ENCODE measurements around the gene RPS15A. TPM values are rescaled to one million over a fixed set of nuclear protein-coding genes. Genes with fewer than 3 reads are reported as not detected.

RPS15A gene
- total RNA-seq, 1 donor from 2014 or later = 784 TPM

DNA sequence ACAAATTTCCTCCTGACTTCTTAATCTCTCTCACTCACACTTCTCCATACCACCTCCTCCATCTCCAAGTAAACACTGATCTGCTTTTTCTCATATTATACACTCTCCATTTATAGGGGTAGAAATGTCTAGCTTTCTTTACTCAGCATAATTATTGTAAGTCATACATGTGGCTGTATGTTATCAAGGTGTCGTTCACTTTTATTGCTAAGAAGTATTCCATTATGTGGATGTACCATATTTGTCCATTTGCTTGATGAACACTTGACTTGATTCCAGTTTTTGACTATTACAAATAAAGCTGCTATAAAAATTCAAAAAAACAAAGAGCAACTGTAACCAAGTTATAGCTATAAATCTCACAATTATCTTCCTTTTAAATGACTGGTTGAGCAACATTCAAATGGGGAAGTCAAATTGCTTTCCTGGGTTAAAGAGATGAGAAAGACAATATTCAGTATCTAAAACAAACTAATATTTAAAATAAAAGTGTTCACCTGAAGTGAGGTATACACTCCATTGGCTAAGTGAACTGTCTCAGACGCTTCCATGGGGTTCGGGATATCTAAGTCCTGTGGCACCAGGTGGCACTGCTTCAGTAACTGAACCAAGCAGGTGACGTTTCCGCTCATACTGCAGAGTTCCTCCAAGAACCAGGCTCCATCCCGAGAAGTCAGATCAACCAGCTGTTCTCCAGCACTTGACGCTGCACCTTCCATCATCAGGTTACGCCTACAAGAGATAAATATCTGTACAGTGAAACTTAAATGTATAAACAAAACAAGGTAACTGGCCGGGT is 43.8 kb upstream of the RPS15A start:
- Mint-ChIP-seq H3K4me3 (ENCODE audit: unreplicated experiment) (no peak overlapping the region), H3K36me3 (ENCODE audit: unreplicated experiment) (peaks cover 4% of the 10 kb centered on the region), H3K27ac (ENCODE audit: unreplicated experiment) (no peak overlapping the region), H3K9me3 (ENCODE audit: unreplicated experiment) (no peaks in the 10 kb centered on the region), H3K4me1 (ENCODE audit: low read depth, unreplicated experiment) (no peaks in the 10 kb centered on the region), H3K27me3 (ENCODE audit: unreplicated experiment) (no peaks in the 10 kb centered on the region)
- TF ChIP-seq, protein P1, sequence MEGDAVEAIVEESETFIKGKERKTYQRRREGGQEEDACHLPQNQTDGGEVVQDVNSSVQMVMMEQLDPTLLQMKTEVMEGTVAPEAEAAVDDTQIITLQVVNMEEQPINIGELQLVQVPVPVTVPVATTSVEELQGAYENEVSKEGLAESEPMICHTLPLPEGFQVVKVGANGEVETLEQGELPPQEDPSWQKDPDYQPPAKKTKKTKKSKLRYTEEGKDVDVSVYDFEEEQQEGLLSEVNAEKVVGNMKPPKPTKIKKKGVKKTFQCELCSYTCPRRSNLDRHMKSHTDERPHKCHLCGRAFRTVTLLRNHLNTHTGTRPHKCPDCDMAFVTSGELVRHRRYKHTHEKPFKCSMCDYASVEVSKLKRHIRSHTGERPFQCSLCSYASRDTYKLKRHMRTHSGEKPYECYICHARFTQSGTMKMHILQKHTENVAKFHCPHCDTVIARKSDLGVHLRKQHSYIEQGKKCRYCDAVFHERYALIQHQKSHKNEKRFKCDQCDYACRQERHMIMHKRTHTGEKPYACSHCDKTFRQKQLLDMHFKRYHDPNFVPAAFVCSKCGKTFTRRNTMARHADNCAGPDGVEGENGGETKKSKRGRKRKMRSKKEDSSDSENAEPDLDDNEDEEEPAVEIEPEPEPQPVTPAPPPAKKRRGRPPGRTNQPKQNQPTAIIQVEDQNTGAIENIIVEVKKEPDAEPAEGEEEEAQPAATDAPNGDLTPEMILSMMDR (IDR thresholded peaks at IDR 0.05; ENCODE audit: partially characterized antibody, unreplicated experiment) = no peak
- DNase-seq = no peak

DNA sequence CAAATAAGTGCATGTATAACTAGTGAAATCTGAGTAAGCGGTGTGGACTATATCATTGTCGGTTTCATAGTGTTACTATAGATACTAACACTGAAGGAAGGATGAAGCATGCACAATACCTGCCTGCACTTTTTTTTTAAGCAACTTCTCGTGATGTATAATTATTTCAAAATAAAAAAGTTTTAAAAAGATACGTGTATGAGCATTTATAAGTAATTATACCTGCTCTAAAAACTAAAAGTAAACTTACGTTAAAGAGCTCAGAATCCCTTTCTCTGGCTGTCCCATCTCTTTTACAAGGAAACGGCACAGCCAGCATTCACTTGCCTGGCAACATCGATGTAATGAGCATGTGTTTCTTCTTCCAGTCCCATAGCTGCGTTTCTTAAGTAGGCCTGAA is 42.5 kb upstream of the RPS15A start:
- no peak for DNase-seq
- no peak overlapping the region for H3K4me3 Mint-ChIP-seq (ENCODE audit: unreplicated experiment)
- TF ChIP-seq, protein P1 (IDR thresholded peaks at IDR 0.05; ENCODE audit: partially characterized antibody, unreplicated experiment) = no peak
- no peaks in the 10 kb centered on the region for H3K4me1 Mint-ChIP-seq (ENCODE audit: low read depth, unreplicated experiment)
- H3K27me3 Mint-ChIP-seq (ENCODE audit: unreplicated experiment) = no peaks in the 10 kb centered on the region
- H3K27ac Mint-ChIP-seq (ENCODE audit: unreplicated experiment) = no peak overlapping the region
- peaks cover 4% of the 10 kb centered on the region for H3K36me3 Mint-ChIP-seq (ENCODE audit: unreplicated experiment)
- no peaks in the 10 kb centered on the region for H3K9me3 Mint-ChIP-seq (ENCODE audit: unreplicated experiment)

DNA sequence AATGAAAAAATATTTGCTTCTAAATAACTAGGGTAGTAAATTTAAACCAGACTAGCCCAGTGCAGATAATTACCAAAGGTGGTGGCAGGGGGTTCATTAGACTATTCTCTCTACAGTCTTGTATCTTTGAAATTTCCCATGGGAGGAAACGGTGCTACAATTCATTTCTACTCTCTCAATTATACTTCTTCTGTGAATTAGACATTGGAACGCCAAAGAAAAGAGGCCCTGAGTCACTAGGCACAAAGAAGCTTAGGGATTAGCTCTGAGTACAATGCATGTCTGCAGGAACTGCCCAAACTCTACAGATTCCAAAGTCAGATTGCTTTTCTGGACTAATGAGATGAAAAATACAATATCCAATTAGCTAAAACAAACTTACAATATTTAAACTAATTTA is 41.9 kb upstream of the RPS15A start:
- Mint-ChIP-seq H3K9me3 (ENCODE audit: unreplicated experiment) (no peaks in the 10 kb centered on the region), H3K36me3 (ENCODE audit: unreplicated experiment) (peaks cover 4% of the 10 kb centered on the region), H3K27ac (ENCODE audit: unreplicated experiment) (no peak overlapping the region), H3K27me3 (ENCODE audit: unreplicated experiment) (no peaks in the 10 kb centered on the region), H3K4me1 (ENCODE audit: low read depth, unreplicated experiment) (no peaks in the 10 kb centered on the region), H3K4me3 (ENCODE audit: unreplicated experiment) (no peak overlapping the region)
- TF ChIP-seq, protein P1 (IDR thresholded peaks at IDR 0.05; ENCODE audit: partially characterized antibody, unreplicated experiment) = no peak
- no peak for DNase-seq

DNA sequence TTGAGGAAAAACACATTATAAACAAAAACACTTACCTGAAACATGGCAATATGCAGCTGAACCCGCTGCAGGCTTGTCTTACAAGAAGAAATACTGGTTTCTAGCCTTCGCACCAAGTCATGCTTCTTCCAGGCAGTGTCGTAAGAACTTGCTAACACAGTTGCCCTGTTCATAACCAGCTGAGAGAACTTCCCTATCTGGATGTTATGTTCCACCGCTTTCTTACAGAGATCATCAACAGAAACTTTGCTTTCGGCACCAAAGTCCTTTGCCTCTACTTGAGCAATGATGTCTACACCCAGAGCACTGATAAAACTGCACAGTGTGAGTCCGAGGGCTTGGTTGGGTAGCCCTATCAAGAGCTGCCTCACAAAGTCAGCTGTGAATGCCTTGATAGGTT is 39.1 kb upstream of the RPS15A start:
- Mint-ChIP-seq H3K36me3 (ENCODE audit: unreplicated experiment) (no peaks in the 10 kb centered on the region), H3K4me1 (ENCODE audit: low read depth, unreplicated experiment) (no peaks in the 10 kb centered on the region), H3K27me3 (ENCODE audit: unreplicated experiment) (no peaks in the 10 kb centered on the region), H3K9me3 (ENCODE audit: unreplicated experiment) (no peaks in the 10 kb centered on the region), H3K27ac (ENCODE audit: unreplicated experiment) (no peak overlapping the region), H3K4me3 (ENCODE audit: unreplicated experiment) (no peak overlapping the region)
- no peak for DNase-seq
- TF ChIP-seq, protein P1 (IDR thresholded peaks at IDR 0.05; ENCODE audit: partially characterized antibody, unreplicated experiment) = no peak

DNA sequence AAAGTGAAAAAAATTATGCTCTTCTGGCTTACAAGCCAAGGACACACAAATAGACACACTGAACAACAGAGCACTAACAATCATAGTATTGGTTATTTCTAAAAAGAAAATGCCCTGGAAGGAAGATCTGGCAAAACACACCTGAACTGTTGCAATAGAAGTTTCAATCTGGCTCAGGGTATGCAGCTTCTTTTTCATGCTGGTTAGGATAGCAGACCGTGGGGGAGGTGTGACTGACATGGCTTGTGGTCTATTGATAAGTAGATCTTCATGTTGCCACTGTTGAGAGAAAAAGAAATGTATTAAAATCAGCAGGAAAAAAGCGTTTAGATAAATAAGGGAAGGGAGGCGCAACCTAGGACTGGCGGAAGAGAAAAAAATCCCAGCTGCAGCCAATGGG is 37.8 kb upstream of the RPS15A start:
- H3K27ac Mint-ChIP-seq (ENCODE audit: unreplicated experiment) = no peak overlapping the region
- no peak for DNase-seq
- no peaks in the 10 kb centered on the region for H3K9me3 Mint-ChIP-seq (ENCODE audit: unreplicated experiment)
- H3K4me1 Mint-ChIP-seq (ENCODE audit: low read depth, unreplicated experiment) = no peaks in the 10 kb centered on the region
- no peaks in the 10 kb centered on the region for H3K27me3 Mint-ChIP-seq (ENCODE audit: unreplicated experiment)
- H3K4me3 Mint-ChIP-seq (ENCODE audit: unreplicated experiment) = no peak overlapping the region
- TF ChIP-seq, protein P1 (IDR thresholded peaks at IDR 0.05; ENCODE audit: partially characterized antibody, unreplicated experiment) = no peak
- H3K36me3 Mint-ChIP-seq (ENCODE audit: unreplicated experiment) = no peaks in the 10 kb centered on the region

Measured in glutamatergic neuron (in vitro differentiated cells).